Vagina (tissue), 2 donors: ENCODE results near the gene HSD17B4. TPM values are rescaled to one million over a fixed set of nuclear protein-coding genes. Genes with fewer than 3 reads are reported as not detected.
"Not testable (repeated sequence)": the region's sequence is repeated elsewhere in the genome, so short reads cannot be mapped to it uniquely, and the experiment has no call there.

Experiments
- DNase-seq, 2 donors: peaks; one replicate each; pipeline ENCODE4 v3.0.0-alpha.2; 2017; ENCODE audit errors: extremely low spot score in 2 of 2
- H3K27ac ChIP-seq: fragments of 200-600 bp; sonication (generic); one replicate; pipeline ENCODE4 v1.5.1; 2019
- H3K27me3 ChIP-seq: fragments of 200-600 bp; sonication (generic); one replicate; pipeline ENCODE4 v1.5.1; 2019
- H3K36me3 ChIP-seq, 2 donors: fragments of 200-600 bp; sonication (generic); one replicate each; pipeline ENCODE4 v1.5.1; 2017 to 2019
- H3K4me1 ChIP-seq: fragments of 200-600 bp; sonication (generic); one replicate; pipeline ENCODE4 v1.5.1; 2019
- H3K4me3 ChIP-seq, 2 donors: fragments of 200-600 bp; sonication (generic); 1 replicate in 1 of 2; 2 replicates in 1 of 2; pipeline ENCODE4 v1.5.1; 2016 to 2019
- H3K9me3 ChIP-seq: fragments of 200-600 bp; sonication (generic); one replicate; pipeline ENCODE4 v1.5.1; 2019
- POLR2A ChIP-seq, 2 donors: fragments of 450-650 bp; IDR thresholded peaks; one replicate each; pipeline ENCODE4 v1.6.1; 2017; ENCODE audit warnings: antibody characterized with exemption in 2 of 2, mild to moderate bottlenecking in 2 of 2, moderate library complexity in 2 of 2
- POLR2AphosphoS5 ChIP-seq, 2 donors: sonication (generic); formaldehyde crosslinking; IDR thresholded peaks; one replicate each; pipeline ENCODE4 v1.9.0; 2017; ENCODE audit warnings: antibody characterized with exemption in 2 of 2, mild to moderate bottlenecking in 2 of 2, low read depth in 1 of 2; ENCODE audit not compliant: insufficient read depth in 1 of 2
- intact Hi-C: fragments of 100-400 bp; cut with DNase I; formaldehyde crosslinking; loops from one replicate; pipeline ENCODE4 v1.15.1; 2023
- total RNA-seq: library from RNA; depleted of rRNA; stranded (reverse); fragments of >200 nt; gene quantifications from one replicate; pipeline ENCODE4 v1.2.3, GENCODE V29; 2016
- TF ChIP-seq, protein P1 (sequence below), 3 experiments: fragments of 450-650 bp in 2 of 3; fragments of 200-600 bp in 1 of 3; sonication (generic) in 1 of 3; IDR thresholded peaks; one replicate each; pipeline ENCODE4 v1.5.1; 2017 to 2019; ENCODE audit warnings: antibody characterized with exemption in 3 of 3, mild to moderate bottlenecking in 2 of 3, moderate library complexity in 2 of 3

Gene HSD17B4
- total RNA-seq, 1 donor from 2014 or later: 137 TPM

DNA sequence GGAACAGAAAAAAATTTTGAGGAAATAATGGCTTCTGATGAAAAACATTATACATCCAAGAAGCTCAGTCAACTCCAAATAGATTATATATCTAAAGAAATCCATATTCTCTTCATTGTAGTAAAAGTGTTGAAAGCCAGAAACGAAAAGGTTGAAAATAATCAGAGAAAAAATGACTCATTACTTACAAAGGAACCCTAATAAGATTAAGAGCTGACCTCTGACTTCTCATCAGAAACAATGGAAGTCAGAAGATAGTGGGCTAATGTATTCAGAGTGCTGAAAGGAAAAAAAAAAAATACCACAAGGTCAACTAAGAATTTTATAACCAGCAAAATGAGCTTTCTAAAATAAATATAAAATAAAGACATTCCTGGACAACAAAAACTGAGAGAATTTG, 60.0 kb downstream of the HSD17B4 start:
- Histone ChIP-seq H3K4me1 (no peaks in the 10 kb centered on the region), H3K9me3 (no peaks in the 10 kb centered on the region), H3K36me3 (peaks cover 0 to 47% of the 10 kb centered on the region in 2 donors), H3K4me3 (no peak overlapping the region), H3K27ac (no peak overlapping the region), H3K27me3 (no peaks in the 10 kb centered on the region)
- intact Hi-C loops: no loop called here
- TF ChIP-seq POLR2AphosphoS5 (IDR thresholded peaks at IDR 0.05; ENCODE audit: insufficient read depth in 1 of 2, low read depth in 1 of 2) (no peak), POLR2A (IDR thresholded peaks at IDR 0.05) (no peak)
- TF ChIP-seq, protein P1, sequence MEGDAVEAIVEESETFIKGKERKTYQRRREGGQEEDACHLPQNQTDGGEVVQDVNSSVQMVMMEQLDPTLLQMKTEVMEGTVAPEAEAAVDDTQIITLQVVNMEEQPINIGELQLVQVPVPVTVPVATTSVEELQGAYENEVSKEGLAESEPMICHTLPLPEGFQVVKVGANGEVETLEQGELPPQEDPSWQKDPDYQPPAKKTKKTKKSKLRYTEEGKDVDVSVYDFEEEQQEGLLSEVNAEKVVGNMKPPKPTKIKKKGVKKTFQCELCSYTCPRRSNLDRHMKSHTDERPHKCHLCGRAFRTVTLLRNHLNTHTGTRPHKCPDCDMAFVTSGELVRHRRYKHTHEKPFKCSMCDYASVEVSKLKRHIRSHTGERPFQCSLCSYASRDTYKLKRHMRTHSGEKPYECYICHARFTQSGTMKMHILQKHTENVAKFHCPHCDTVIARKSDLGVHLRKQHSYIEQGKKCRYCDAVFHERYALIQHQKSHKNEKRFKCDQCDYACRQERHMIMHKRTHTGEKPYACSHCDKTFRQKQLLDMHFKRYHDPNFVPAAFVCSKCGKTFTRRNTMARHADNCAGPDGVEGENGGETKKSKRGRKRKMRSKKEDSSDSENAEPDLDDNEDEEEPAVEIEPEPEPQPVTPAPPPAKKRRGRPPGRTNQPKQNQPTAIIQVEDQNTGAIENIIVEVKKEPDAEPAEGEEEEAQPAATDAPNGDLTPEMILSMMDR (IDR thresholded peaks at IDR 0.05): no peak
- no peak for DNase-seq

DNA sequence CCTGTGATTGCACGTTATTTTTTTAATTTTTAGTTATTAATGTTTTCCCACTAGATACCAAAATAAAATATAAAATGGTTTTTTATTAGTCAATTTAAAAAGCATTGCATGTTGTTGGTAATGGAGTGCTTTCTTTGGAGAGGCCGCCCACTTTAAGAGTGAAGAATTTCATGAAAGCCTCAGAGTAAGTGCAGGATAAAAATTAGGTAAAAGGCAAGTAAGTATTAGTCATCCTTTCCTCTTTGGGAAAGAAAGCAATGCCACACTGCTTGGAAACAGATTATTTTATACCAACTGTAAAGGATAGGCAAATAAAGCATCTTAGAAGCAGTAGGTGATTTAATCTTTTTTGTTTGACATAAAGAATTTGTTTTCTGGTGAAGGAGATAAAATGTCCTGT, 62.9 kb downstream of the HSD17B4 start:
- TF ChIP-seq, protein P1 (IDR thresholded peaks at IDR 0.05): no peak
- TF ChIP-seq POLR2AphosphoS5 (IDR thresholded peaks at IDR 0.05; ENCODE audit: insufficient read depth in 1 of 2, low read depth in 1 of 2) (no peak), POLR2A (IDR thresholded peaks at IDR 0.05) (no peak)
- H3K4me1 ChIP-seq: no peaks in the 10 kb centered on the region
- no peaks in the 10 kb centered on the region for H3K27me3 ChIP-seq
- no peak overlapping the region for H3K27ac ChIP-seq
- no peak overlapping the region for H3K4me3 ChIP-seq
- DNase-seq: no peak
- intact Hi-C loops: no loop called here
- no peaks in the 10 kb centered on the region for H3K9me3 ChIP-seq
- peaks cover 0 to 45% of the 10 kb centered on the region in 2 donors for H3K36me3 ChIP-seq

DNA sequence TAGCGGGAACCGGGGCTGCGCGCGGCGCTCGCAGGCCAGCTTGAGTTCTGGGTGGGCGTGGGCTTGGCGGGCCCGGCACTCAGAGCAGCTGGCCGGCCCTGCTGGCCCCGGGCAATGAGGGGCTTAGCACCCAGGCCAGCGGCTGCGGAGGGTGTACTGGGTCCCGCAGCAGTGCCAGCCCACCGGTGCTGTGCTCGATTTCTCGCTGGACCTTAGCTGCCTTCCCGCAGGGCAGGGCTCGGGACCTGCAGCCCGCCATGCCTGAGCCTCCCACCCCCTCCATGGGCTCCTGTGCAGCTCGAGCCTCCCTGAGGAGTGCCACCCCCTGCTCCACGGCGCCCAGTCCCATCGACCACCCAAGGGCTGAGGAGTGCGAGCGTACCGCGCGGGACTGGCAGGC, 64.8 kb downstream of the HSD17B4 start:
- H3K36me3 ChIP-seq: peaks cover 0 to 32% of the 10 kb centered on the region in 2 donors
- H3K9me3 ChIP-seq, H3K4me1 ChIP-seq, intact Hi-C loops, DNase-seq, H3K27me3 ChIP-seq, H3K27ac ChIP-seq, H3K4me3 ChIP-seq: not testable (repeated sequence)

DNA sequence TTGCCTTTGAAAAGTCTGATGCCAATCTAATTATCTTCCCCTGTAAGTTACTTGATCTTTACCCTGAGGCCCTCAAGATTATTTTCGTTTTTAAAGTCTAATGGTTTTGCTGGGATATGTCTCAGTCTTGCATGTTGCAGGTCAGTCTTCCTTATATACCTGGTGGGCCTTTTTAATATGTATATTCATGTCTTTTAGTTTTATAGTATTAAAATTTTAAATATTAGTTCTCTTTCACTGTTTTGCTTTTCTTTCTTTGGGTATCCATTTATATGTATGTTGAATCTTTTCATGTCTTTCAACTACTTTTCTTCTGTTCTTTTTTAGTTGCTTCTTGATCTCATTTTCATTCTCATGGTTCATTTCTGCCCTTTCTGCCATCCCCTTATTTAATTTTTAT, 68.9 kb downstream of the HSD17B4 start:
- TF ChIP-seq, protein P1 (IDR thresholded peaks at IDR 0.05): no peak
- no peak for TF ChIP-seq POLR2A (IDR thresholded peaks at IDR 0.05)
- TF ChIP-seq POLR2AphosphoS5 (IDR thresholded peaks at IDR 0.05; ENCODE audit: insufficient read depth in 1 of 2, low read depth in 1 of 2): no peak

DNA sequence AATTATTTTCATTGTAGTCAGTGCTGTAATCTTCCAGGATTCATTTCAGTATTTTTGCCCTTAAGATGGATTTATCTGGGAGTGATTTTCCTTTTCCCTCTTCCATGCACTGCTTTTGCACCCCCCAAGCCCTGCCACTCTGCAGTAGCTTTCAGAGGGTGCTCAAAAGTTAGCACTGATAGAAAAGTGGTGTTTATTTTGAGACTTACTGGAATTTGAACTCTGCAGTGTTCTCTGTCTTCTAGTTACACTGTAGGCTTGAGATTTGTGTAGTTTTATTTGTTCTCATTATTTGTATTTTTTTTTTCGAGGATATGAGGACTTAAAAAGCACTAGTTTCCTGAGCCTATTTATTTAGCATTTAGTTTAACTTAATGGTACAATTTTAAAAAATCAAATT, 70.5 kb downstream of the HSD17B4 start:
- TF ChIP-seq POLR2A (IDR thresholded peaks at IDR 0.05) (no peak), POLR2AphosphoS5 (IDR thresholded peaks at IDR 0.05; ENCODE audit: insufficient read depth in 1 of 2, low read depth in 1 of 2) (no peak)
- TF ChIP-seq, protein P1 (IDR thresholded peaks at IDR 0.05): no peak
- intact Hi-C loops: no loop called here
- H3K36me3 ChIP-seq: peaks cover 0 to 21% of the 10 kb centered on the region in 2 donors
- no peak overlapping the region for H3K4me3 ChIP-seq
- no peaks in the 10 kb centered on the region for H3K9me3 ChIP-seq
- H3K27me3 ChIP-seq: no peaks in the 10 kb centered on the region
- no peak for DNase-seq
- H3K27ac ChIP-seq: no peak overlapping the region
- H3K4me1 ChIP-seq: no peaks in the 10 kb centered on the region

More for the DNA sequence above, 68.9 kb downstream of the HSD17B4 start:
- peaks cover 0 to 26% of the 10 kb centered on the region in 2 donors for H3K36me3 ChIP-seq
- DNase-seq: no peak
- H3K9me3 ChIP-seq: no peaks in the 10 kb centered on the region
- H3K27me3 ChIP-seq: no peaks in the 10 kb centered on the region
- intact Hi-C loops: no loop called here
- H3K4me1 ChIP-seq: no peaks in the 10 kb centered on the region
- no peak overlapping the region for H3K27ac ChIP-seq
- H3K4me3 ChIP-seq: no peak overlapping the region
